ENCODE measurements around the gene TMEM178B.
A peak's percentile ranks its signal among the peaks of the same experiment; 100 is the strongest.

TMEM178B gene

DNA sequence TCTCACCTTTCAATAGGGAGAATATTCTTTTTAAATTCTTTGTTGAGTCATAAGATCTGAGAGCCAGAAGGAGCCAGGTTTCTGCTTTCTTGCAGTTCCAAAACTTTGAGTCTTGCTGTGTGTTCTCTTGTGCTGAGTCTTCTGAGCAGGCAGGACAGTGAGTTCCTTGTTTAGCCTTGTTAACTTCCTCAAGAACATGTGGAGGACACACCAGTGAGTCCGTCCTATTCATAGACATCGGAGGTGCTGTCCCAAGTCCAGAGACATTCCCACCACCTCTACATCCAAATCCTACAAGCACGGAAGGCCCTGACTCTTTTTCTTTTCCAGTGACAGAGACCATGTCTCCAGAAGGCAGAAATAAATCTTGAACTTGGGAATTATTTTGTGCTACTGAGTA lies 342.1 kb downstream of the TMEM178B start:
- no peak for DNase-seq

DNA sequence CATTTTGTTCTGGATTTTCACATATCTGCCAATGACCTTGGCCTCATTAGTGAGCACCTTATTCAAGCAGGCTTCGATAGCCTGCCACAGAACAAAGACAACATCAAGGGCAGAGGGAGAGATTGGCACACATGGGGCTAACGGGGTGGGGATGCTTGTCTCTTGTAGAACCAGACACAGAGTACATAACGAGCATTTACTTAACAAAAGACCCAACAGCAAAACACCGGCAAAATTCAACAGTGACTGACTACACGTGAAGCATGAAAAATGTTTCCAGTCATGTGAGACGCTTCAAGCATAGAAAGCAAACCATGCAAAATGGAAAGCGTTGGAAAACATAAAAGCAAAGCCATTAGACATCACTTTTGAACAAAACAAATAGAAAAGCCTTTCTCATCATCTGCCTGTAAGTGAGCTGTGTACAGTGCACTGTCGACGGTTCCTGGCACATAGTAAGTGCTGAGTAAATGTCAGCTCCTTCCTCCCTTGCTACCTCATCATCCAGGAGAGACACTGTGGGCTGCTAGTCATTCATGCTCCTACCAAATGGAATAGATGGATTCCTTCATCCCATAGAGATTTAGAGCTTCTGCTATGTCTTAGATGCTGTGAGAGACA lies 342.9 kb downstream of the TMEM178B start:
- no peak for DNase-seq

DNA sequence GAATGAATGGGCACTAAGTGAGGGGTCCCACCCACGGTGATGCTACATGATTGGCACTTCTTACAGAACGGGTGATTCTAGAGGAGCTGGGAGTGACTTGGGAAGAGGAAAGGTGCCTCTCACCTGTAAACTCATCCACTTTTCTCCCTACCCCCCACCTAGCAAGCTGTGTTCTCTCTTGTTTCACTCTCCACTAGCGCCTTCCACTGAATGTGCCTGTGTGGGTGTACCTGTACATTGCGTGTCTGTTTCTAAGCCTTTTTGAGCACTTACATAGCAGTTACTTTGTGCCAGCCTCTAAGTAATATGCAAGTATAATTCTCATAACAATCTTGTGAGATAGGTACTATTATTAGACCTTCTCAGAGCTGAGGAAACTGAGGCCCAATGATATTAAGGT lies 343.6 kb downstream of the TMEM178B start:
- DNase-seq, result peak in 3 of 58 donors; percentile 20 to 61 (median 26)

DNA sequence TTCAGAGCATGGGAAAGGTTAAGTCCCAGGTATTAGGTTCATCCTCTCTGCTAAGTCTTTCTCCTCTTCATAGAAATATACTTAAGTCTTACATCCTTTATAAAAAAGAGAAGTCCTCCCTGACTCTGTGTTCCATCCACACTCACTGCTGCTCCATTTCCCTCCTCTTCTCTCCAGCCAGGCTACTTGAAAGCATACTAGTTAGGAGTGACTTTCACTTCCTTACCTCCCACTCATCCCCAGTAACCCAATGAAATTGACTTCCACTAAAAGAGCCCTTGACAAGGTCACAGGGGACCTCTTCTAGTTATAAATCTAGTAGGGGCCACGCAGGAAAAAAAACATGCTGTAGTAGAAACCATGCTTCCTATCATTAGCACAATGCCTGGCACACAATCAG lies 344.2 kb downstream of the TMEM178B start:
- no peak for DNase-seq

DNA sequence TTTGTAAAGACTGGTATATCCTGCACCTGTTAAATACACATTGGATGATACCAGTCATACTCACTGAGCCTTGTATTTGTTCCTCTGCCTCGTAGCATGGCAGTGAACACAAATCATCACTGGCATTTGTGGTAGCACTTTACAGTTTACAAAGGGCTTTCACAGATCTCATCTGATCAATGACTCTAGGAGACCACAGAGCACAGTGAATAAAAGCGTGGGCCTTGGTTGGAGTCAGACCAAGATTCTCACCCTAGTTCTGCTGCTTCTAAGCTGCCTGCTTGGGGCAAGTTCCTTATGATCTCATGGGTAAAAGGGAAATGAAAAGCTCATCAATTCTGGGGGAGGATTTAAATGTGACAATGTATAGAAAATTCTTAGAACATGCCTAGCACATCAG lies 347.4 kb downstream of the TMEM178B start:
- DNase-seq, result no peak

DNA sequence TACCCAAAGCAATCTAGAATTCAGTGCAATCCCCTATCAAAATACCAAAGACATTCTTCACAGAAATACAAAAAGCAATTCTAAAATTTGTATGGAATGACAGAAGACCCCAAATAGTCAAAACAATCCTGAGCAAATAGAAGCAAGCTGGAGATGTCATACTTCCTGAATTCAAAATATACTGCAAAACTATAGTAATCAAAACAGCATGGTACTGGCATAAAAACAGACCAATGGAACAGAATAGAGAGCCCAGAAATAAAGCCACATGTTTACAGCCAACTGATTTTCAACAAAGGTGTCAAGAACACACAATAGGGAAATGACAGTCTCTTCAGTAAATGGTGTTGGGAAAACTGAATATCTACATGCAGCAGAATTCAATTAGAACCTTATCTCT lies 353.3 kb downstream of the TMEM178B start:
- DNase-seq, result no peak

DNA sequence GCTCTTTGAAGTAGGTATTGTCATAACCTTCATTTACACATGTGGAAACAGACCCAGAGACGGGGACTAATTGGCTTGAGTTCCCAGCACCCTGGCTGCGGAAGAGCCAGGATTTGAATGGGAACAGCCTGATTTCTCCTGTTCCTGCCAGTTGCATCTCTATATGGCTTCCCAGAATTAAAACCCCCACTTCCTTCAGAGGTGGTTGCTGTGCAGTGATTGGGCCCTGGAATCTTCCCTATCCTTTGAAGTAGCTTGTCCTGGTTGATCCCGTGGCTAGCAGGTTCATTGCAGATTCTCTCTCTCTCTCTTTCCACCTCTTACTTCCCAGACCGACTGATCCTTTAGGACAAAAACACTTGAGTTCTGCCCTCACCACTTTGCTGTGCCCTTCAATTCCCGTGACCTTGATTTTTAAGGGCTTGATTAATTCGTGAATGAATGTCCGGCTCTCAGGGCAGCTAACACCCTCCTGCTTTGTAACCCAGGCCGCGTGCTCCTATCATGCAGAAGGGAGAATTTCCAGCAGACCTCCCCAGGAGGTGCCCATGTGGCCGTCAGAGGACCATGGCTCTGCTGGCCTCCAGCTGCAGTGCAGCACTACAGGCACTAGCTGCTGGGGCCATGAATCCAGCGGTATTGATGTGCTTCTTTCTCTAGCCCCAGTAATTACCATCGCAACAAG lies 356.7 kb downstream of the TMEM178B start:
- DNase-seq, result no peak

DNA sequence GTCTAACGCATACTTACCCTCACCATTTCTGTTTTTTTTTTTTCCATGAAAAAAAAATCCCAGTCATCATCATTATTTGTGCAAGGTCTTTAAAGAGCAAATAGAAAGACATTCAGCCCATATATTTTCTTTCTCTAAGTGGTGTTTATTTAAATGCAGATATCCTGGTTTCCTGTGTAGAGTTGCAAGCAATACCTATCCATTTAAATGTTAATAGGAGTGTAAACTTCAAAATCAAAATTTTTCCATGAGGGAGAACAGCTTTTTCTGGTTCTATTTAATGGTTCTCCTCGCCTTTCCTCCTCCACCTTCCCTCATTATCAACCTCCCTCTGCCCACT lies 357.2 kb downstream of the TMEM178B start:
- no peak for DNase-seq

DNA sequence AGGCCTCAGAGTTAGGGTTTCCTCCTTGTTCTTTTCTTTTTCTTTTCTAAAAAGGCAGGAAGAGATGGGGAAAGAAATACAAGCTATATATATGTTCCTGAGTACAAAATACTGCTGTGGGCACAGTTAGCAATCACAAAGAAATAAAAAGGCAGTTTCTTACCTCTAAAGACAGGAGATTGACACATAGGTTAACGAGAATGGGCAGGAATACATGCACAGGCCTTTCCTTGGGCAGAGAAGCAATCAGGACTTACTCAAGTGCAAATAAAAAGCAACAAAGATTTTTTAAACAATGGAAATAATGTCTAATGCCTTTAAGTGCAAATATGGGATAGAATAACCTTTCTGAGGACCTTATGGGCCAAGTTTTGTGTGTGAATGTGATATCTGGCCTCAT lies 357.8 kb downstream of the TMEM178B start:
- no peak for DNase-seq

DNA sequence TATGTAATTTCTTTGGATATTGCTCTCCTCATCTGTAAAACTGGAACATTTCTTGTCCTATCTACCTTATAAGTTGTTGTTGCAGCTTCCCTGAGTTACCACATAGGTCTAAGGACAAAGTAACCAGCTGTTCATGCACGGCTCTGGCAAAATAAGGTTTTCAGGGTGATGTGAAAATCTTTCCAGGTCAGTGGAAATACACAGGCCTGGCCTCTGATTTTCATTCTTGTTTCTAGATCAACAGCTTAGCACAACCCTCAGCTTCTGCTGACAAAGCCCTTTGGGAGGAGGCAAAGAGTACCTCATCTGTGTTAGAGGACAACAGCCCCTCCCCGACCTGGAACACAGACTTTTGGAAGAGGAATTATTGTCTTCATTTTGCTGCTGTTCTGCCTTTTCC lies 359.8 kb downstream of the TMEM178B start:
- no peak for DNase-seq

DNA sequence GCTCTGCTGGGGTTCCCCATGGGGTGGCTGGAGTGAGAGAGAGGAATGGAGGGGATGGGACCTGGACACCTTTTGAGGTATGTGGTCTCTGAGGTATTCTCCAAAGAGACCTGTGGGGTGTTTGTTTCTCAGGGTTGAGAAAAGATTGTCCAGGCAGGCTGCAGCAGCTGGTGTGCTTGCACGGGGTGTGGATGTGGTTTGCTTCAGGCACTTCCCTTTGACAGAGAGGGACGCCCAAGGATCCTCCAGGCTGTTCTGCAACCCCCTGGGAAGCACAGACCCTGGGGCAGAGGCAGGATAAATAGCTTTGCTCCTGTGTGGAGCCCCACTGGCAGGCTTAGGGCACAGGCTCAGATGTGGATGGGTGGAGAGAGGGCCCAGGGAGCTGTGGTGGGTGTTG lies 362.3 kb downstream of the TMEM178B start:
- no peak for DNase-seq

DNA sequence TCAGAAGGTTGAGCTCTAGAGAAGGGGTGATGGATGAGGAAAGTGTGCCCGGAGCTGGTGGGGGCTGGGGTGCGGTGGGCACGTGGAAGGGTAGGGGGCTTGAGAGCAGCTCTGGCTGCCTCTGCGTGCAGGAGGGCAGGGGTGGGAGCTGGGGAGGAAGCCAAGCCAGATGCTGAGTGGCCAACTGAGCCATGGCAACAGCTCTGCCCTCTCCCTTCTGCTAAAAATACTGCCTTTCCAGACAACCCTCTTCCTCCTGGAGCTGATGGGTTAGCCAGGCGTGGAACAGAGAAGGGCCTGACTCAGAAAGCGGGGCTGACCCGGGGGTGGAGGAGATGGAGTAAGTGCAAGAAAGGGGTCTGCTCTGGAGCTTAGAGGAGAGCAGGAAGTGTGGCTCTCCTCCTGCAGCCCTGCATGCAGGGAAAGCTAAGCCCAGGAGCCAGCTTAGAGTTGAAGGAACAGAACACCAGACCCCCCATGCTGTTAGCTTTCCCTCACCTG lies 362.8 kb downstream of the TMEM178B start:
- peak in 2 of 58 donors; percentile 23 to 28 for DNase-seq

DNA sequence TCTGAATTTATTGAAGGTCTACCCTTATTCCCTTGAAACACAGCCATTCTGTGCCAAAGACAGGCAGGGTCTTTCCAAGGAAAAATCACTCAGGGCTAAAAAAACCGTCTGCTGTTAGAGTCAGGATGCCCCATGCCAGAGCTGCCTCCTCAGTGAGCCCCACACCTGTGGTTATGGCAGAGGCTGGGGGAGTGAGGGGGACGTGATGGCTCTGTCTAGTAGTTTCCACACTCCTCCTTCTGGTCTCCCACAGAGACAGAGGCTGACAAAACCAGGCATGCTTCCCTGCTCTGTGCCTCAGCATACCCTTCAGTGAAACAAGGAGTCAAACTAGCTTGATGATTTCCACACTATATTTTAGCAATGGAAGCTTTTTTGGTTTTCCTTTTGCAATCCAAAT lies 365.3 kb downstream of the TMEM178B start:
- no peak for DNase-seq

DNA sequence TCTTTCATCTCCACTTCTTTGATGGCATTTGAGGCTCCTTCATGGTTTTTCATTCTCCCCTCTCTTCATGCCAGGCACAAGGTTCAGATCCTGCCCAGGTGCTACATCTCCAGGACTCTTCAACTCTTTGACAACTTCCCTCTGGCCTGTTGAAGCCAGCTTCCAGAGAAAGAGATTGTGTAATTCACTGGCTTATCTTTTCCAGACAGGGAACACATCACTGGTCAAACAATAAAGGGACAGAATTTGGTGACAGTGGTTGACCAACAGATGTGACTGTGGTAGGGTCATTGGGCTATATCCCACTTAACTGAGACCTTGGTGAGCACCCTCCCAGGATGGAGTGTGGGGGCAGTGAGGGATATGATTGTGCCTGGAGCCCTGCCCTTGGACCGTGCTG lies 365.9 kb downstream of the TMEM178B start:
- no peak for DNase-seq

DNA sequence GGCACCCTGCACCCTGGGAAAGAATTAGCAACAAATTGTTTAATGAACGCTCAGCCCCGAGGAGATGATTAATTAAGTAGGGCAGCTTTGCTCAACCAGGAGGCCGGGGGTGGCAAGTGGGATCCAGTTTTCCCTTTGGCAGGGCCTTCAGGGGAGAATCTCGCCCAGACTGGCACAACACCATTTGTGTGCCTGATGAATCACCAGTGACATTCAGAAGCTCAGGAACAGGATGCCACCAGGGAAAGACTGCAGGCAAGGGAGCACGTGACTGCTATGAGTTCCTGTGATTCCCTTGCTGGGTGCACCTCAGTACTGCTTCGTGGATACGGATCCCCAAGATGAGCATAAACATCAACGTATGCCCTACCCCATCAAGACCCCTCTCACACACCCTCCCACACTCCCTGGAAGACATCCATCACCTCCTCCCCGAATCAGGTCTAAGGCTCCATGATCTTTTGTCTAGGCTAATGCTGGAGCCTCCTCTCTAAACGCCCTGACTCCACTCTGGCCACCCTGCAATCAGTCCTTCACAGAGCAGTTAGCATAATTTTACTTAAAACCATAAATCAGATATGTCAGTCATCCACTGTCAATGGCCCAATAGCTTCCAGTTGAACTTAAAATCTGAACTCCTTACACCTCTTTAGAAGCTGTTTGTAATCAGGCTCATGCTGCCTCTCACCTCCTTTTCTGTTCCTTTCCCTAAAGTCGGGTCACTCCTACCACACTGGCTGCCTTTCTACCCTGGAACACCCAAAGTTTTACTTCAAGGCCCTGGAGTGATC lies 368.2 kb downstream of the TMEM178B start:
- DNase-seq, result peak in 28 of 58 donors; percentile 6 to 77 (median 46)

DNA sequence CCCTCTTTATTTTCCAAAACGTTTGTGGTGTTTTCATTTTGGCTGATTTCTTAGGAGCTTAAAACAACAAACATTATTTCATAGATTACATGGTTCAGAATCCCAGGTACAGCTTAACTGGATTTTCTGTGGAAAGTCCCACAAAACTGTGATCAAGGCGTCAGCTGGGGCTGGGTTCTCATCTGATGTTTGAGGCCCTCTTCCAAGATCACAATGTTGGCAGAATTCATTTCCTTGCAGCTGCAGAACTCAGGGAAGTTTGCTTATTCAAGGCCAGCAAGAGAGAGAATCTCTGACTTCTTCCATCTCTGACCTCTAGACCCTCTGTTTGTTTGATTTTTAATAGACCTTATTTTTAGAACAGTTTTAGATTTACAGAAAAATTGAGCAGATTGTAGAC lies 368.9 kb downstream of the TMEM178B start:
- DNase-seq, result no peak

DNA sequence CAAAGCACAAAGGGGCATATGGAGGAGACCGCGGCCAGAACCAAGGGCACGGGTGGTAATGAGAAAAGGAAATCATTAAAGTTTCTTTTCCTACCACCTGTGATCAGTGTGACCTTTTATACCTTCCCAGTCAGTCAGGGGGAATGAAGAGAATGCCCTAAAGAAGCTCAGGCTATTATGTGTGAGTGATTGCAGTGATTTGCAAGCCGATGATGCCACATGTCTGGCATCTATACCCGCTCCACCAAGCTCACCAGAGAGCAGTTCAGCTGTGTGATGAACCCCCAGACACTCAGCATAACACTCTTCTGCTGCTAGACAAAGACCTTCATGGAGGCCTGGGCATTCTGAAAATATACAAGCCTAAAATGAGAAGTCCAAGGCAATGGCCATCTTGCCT lies 371.1 kb downstream of the TMEM178B start:
- no peak for DNase-seq

DNA sequence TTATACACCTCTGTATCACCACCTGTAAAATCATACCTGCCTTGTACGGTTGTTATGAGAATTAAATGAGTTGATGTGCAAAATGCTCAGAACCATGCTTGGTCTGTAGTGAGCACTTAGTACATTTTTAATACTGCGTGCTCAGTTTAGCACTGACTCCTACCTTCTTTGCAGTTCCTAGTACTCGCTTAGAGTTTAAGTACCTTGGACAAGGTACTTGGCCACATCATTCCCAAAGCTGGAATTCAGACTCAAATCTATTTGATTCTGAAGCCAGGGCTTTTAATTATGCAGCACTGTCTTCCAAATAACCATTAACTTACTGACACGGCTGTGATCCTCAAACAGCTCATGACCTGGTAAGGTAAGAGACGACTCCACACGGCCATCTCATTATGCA lies 377.4 kb downstream of the TMEM178B start:
- no peak for DNase-seq

DNA sequence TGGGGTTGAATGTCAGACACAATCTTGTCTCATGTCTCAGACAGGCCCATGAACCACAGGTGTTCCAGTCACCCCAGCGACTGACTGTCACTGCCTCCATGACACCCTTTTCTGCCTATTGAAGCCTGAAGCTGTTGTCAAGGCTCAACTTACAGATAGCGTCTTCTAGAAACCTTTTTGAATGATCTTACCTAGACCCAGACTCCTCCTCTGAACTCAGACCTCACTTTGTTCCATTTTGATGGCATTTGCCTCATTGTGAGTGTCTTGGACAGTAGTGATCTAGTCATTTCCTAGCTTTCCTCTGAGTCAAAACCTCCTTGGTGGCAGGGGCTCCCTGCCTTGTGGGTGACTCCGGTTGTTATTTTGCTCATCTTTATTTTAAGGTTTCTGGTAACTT lies 379.0 kb downstream of the TMEM178B start:
- no peak for DNase-seq

DNA sequence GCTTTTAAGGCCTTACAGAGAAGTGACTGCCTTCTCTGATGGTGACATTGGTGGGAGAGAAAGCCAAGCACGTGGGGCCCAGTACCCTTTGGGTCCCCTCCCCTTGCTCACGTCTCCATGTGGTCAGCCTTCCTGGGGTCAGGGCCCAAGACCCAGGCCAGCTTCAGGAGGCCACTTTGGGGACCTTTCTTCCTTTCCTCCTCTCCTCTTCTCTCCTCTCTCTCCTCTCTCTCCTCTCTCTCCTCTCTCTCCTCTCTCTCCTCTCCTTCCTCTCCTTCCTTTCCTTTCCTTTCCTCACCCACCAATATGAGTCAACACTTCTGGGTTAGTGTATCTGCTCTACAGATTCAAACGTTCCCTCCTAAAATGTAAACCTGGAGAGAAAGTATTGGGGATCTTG lies 380.5 kb downstream of the TMEM178B start:
- DNase-seq, result no peak

DNA sequence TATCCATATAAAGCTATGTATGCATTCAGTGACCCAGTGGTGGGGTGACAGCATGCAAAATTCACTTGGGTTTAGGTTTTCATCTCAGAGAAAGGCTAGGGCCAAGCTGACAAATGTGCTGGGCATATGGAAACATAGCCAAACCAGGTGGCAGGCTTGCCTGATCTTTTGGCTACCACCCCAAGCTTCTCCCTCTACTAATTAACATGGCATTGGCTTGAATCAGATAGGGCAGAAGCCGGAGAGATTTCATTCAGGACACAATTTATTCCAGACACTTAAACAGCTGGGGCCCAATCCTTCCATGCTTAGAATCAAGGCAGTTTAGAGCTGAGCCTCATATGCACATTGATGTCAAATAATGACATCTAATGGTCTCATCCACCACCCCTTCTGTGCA lies 381.9 kb downstream of the TMEM178B start:
- DNase-seq, result no peak

DNA sequence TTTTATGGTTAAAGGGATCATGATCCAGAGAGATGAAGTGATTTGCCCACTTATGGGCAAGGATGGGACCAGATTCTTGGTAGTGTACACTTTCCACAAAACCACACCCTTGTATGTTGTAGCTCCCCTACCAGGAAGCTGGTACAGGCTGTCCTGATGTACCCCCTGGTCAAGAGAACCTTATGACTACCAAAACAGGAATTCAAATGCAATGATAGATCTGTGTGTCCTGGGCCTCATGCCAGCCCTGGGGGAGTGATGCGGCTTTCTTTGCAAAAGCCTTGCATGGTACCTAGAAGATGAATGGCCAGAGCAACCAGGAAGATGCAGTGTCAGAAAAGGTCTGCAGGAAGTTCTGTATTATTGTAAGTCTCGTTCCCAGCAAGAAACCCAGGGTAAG lies 382.4 kb downstream of the TMEM178B start:
- DNase-seq, result no peak

DNA sequence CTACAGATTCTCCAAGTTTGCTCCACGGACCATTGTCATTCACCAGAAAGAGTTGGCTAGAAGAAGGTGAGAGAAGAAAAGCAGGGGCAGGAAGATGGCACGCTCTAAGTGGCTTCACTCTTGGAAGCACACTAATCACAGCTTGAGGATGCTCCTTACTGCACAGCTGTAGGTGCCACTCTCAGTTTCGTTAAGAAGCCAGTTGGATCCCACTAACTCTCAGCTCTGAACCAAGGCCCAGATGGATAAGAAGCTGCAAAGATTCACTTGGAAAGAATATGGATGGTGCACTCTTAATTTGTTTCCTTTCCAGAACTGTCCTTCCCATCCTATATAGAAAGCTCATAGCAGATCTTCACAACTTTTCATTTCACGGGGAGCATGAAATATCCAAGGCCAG lies 382.8 kb downstream of the TMEM178B start:
- DNase-seq, result peak in 1 of 58 donors; percentile 32
